HG03521 (cell line): ENCODE results near the gene RPL15.

ENCODE experiments used
- ATAC-seq: cut with Tn5 transposase; IDR thresholded peaks from one replicate; pipeline ENCODE4 v1.9.1; 2021; ENCODE audit warnings: mild to moderate bottlenecking, moderate library complexity; ENCODE audit not compliant: unreplicated experiment

RPL15 gene

DNA sequence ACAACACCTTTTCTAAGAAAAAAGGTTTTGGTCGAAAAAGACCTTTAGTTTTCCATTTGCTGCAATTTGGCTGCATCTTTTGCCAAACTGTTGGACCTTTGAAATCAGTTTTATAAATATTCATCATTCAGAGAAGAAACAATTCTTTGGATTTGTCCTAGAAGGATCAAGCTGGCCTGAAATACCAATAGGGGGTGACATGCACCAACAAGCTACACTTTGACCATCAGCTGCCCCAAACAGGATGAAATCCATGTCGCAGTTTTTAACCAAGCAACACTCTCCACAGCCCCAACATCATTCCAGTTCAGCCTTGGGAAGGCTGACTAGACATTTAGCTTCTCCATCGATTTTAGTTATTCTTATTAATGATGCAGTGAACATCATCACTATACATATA lies 9.8 kb downstream of the RPL15 start:
- no peak for ATAC-seq

DNA sequence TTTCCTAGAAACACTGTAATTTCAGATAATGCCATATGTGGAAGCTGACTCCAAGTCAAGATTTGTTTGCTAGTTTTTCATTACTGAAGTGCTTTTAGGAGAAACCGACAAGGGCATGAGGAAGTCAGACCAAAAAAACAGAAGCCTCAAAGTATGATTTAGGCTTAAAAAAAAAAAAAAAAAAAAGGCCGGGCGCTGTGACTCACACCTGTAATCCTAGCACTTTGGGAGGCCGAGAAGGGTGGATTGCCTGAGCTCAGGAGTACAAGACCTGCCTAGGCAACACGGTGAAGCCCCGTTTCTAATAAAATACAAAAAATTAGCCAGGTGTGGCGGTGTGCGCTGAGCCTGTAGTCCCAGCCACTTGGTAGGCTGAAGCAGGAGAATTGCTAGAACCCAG lies 11.6 kb downstream of the RPL15 start:
- no peak for ATAC-seq

DNA sequence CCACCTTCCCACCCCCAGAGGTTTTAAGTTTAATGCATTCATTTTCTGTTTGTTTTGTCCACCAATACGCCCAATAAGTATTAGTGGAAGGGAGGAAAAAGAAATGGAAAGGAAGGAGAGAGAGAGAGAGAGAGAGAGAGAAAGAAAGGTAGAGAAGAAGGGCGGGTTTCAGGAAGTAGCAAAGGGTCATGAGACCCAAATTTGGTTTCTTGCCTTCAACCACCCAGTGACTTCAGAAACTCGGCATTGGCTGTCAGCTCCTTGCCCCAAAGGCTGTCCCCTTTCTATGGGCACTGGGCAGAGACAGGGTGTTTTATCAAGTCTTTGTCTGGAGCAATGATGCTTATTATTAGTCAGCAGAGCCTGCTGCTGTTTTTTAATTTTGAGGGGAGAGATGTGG lies 14.7 kb downstream of the RPL15 start:
- no peak for ATAC-seq

DNA sequence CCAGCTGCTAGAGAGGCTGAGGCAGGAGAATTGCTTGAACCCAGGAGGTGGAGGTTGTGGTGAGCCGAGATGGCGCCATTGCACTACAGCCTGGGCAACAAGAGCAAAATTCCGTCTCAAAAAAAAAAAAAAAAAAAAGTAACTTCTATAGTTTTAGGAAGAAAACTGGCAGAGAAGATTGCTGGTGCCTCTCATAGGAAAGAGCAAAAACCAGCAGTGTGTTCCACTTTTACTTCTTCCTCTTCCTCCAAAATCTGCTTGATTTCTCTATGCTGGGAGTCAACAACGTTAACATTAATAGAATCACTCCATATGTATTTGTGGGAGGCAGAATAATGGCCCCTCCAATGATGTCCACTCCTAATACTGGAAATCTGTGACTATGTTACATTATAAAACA lies 15.6 kb downstream of the RPL15 start:
- ATAC-seq = no peak

DNA sequence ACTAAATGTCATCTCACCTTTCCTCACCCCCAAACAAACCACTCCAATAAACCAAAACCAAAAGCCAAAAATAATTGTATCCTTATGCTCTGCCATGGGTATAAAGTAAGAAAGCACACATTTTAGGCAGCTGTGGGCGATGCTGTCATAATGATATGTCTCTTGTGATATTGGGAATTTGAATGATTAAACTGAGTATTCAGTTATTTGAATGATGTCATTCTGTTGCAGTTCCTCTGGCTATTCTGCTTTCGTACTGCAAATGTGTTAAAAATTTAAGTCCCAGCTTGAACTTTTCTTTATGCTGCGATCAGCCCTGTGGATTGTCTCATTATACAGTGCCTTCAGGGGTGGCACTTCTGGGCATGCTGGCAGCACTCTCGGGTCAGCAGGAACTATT lies 17.3 kb downstream of the RPL15 start:
- no peak for ATAC-seq

DNA sequence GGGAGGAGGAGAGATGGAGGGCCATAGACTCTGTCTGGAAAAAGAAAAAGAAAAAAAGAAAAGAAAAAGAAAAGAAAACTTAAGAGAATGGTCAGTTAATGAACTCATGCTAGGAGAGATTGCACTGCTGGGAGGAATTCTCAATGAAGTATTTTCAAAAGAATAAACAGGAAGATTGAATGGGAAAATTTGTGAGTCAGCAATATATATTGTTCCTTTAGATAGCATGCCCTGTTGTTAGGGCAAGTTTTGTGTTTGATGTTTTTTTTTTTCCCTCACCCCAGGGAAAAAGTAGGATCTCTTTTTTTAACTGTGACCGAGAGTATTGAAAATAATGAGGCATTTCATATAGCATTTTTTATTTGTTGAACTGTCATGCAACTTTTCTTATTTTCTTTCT lies 20.4 kb downstream of the RPL15 start:
- no peak for ATAC-seq

DNA sequence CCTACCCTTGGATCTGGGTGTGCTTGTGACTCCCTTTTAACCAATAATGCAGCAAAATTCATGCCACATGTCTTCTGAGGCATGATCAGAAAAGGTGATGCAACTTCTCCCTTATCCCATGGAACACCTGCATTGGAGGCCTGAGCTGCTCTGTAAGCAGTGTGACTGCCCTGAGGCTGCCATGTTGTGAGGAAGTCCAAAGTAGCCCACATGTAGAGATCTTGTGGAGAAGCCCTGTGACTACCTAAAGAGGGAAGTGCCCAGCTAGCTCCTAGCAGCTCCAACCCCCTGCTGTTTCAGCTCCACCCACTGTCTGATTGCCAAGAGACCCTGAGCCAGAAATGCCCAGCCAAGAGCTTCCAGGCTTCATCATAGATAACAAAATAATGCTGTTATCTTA lies 21.8 kb downstream of the RPL15 start:
- ATAC-seq = no peak

DNA sequence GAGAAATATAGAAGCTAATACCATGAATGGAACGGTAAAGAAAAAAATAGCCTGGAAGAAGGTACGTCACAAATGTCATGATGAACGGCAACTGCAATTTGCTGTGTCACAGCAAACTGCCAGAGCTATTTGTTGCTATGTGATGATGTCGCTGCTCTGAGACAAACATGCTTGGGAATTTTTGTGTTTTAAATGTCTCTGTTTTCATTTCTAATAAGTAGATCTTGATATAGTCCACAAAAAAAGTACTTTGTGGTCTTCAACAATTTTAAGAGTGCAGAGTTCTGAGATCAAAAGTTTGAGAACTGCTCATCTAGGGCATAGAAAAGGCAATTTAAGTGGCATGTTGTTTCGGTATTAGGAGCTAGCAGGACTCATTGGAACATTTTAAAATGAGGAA lies 23.8 kb downstream of the RPL15 start:
- ATAC-seq = no peak

DNA sequence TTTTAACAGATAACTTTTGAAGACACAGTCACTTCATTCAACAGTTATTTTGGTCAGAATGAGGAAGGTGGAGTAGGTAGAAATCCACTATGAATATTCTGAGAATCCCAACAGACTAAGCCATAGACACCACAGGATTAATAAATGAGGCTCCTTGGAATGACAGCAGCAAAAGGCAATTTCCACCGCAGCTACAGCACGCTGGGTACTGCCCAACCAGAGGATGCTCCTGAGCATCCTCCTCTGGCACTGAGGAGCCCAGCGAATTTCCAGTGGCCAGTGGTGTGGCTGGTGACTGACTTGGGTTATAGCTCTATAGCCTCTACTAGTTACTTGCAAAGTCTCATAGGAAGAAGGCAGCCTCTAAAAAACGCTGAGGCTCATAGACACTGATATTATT lies 24.5 kb downstream of the RPL15 start:
- ATAC-seq = no peak

DNA sequence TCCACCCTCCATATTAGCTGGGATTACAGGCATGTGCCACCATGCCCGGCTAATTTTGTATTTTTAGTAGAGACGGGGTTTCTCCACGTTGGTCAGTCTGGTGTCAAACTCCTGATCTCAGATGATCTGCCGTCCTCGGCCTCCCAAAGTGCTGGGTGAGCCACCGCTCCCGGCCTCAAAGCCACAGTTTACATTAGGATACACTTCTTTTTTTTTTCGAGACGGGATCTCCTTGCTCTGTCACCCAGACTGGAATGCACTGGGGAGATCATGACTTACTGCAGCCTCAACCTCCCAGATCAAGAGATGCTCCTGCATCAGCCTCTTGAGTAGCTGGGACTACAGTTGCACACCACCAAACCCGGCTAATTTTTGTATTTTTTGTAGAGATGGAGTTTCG lies 25.6 kb downstream of the RPL15 start:
- no peak for ATAC-seq

DNA sequence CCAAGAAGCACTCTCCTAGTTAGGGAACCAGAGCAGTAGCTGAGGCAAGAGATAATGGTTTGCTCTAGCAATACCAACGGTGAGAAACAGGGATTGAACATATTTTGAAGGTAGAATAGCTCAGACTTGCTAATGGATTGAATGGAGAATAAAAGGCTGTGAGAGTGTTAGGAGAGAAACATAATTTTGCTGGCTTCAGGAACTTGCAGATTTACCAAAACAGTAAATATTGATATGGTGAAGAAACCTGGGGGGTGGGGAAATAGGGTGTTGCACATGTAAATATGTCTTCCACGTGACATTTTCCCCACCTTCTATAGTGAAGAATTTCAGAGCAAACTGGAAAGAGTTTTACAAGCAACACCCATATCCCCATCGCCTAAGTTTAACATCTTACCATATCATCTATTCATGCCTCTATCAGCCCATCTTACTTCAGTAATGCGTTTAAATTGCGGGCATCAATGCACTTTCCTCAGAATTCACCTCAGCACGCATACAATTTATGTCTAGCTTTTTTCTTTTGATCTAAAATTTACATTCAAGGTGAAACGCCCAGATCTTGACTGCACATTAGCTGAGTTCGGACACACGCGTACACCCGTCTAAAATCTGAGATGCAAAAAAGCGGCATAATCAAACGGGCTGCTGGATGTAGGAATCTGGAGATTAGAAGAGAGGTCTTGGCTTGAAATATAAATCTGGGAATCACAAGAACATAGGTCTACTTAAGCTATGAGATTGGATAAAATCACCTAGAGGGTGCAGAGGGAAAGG lies 27.3 kb downstream of the RPL15 start:
- no peak for ATAC-seq

DNA sequence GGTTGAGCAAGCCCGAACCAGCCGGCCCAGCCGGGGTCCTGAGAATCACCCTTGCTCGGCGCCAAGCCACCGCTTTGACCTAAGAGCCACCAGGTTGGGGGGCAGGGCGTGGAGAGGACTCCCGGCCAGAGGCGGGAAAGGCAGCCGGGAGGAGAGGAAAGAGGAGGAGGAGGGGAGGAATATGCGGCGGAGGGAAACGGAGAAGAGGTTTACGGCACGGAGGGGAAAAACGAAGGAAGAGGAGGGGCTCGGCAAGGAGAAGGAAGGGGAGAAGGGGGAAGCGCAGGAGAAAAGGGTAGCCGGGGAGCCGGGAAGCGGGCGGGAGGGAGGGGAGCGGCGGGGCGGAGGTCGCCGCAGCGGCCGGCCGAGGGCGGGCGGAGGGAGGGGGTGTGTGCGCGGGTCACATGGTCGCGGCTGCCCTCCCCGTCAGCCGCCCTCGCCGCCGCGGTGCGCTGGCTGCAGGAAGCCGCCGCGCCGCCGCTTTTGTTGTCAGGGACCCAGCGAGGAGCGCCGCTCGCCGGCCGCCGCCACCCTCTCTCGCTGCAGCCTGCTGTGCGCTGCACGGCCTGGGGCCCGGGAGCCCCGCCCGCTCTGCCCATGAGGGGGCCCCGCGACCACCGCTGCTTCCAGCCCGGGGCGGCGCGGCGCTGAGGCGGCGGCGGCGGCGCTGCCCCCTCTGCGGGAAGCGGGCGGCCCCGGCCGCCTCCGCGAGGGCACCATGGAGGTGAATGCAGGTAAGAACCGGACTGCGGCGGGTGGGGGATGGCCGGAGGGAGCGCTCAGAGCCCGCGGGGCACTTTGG lies 28.1 kb downstream of the RPL15 start, which contains the start of gene NR1D2:
Gene NR1D2 (plus strand): TSS at position 426 of the 802 bp plus-strand sequence. CDS start 293 bp downstream, at position 719.
- peak; percentile 52 for ATAC-seq

DNA sequence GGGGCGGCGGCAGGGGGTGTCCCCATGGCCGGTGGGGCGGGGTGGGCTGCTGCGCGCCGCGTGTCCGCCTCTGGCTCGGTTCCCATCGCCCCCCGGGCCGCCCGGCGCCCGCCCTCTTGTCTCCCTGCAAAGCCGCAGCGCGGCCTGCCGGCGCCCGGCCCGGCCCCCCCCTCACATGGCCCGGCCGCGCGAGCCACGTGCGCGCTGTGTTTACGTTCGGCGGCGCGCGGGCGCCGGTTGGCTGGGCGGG lies 28.7 kb downstream of the RPL15 start:
- no peak for ATAC-seq

DNA sequence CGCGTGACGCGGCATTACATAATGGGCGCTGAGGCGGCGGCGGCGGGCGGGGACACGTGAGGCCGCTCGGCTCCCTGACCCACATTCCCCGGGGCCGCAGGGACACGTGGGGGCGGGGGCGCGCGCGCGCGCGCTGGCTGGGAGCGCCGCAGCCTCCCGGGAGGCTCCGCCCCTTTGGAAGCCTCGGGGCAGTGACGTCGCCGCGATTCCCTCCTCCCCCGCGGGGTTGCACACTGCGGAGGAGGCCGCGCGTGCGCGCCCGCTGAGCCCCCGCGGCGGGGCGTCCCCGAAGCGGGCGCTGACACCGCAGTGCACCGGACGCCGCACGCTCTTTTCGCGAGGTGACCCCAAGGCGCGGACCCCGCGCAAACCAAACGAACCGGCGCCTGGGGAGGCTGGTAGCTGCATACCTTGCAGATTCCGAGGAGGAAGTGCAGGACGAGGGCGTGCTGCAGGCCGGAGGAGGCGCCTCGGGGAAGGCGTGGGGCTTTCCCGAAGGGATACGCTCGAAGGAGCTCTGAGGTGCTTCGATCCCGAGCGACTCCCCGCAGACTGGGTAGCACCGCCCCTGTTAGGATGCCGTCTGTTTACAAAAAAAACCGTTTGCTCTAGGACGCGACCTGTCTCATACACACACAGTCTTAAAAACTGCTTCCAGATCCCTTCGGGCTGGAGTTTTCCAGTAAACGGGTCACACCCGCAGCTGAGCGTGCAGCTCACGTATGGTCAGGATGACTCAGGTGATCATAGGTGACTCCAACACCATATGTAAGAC lies 29.2 kb downstream of the RPL15 start:
- ATAC-seq = peak; percentile 76

DNA sequence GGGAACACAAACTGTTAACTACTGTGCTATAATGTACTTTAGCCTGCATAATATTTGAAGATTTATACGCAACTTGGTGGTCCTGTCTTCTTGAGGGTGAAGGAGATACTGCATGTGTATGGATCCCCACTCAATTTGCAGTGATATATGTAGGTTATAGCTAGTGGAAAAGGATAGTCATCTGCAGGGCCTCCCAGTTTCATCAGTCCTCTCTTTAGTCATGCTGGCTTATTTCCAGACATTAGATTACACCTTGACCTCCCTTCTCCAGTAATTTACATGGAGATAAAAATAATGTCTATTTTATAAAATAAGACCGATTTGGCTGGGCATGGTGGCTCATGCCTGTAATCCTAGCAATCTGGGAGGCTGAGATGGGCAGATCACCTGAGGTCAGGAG lies 31.8 kb downstream of the RPL15 start:
- ATAC-seq = no peak

DNA sequence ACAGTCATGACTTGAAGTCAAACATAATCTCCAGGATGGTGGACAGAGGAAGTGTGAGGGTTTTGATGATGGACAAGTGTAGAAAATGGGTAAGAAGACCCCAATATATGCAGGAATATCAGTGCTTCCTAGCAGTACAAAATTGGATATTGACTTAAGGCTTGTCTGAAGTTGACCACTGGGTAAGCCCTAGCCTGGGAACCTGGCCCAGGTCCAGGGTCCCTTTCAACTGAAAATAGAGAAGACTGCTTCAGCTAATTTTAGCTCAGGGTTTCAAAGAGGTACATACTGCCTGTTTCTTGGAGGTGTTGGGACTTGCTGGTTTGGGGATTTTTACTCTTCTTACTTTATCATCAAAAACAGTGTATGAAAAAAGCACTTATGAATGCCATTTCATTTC lies 32.9 kb downstream of the RPL15 start:
- ATAC-seq = no peak

DNA sequence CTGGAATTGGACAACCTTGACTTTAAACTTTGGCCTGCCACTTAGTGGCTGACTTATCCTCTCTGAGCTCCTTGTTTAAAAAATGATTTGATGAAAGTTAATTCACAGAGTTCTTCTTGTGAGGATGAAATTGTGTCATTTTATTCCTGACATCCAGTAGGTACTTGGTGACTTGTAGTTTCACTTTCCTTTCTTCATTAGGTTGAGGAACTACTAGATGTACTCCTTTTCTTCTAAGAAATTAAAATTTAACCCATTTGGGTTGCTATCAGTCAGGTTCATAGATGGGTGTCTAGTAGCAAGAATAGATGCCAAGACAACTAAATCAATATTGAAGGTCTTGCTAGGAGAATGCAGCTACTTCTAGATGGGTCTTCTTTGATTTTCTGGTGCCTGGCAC lies 33.4 kb downstream of the RPL15 start:
- ATAC-seq = peak; percentile 21

DNA sequence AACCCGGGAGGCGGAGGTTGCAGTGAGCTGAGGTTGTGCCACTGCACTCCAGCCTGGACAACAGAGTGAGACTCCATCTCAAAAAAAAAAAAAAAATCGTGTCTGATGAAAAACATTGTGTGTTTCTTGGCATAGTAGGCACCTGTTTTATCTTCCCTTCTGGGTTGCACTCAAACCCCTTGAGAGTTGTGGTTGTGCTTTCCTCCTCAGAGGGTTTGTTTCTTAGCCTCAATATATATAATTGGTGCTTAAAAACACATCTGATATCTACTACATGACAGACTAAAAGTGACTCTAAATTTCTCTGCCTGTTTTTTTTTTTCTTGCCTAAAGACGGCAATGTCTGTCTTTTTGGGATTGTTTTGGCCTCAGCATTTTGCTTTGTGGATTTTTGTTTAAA lies 35.7 kb downstream of the RPL15 start:
- peak; percentile 39 for ATAC-seq

DNA sequence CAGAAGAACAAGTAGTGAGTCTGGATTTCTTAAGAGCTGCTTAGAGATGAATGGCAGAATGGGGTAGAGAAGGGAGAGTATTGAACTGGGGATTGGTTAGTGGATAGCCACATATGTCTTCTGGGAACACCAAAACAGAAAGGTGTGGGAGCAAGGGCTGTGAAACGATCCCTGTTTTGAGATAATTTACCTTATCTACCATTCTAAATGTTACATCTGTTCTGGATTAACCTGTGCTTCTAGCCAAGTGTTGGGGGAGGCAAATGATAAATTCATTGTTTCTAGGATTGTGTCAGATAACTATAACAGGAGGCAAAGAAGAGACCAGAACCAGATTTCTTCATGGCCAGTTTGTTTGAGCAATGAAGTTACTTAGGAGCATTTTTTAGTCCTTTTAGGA lies 36.6 kb downstream of the RPL15 start:
- ATAC-seq = no peak

DNA sequence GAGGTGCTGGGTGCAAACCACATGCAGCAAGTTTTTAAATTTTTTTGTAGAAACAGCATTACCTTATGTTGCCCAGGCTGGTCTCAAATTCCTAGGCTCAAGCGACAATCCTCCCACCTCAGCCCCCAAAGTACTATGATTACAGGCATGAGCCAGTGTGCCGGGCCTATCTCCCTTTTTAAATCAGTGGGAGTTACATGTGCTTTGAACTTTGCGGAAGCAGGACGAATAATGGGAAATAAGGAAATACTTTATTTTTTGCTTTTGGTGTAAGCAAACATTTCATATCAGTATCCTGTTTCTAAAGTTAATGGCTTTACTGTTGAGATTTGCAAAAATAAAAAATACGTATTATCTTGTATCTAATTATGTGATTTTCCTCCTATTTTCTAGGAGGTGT lies 37.2 kb downstream of the RPL15 start:
- no peak for ATAC-seq

DNA sequence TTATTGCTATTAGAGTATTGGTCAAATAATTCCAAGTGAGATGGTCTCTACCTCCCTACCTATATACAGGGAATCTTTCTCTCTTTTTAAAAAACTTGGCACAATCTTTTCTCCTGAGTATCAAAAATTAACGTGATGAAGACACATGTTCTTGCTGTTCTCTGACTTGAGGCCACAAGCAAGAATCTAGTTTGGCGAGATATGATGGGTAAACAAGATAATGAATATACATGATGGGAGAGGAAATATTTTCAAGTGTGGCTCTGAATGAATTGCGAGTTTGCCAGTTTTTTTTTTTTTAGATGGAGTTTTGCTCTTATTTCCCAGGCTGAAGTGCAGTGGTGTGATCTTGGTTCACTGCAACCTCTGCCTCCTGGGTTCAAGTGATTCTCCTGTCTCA lies 39.8 kb downstream of the RPL15 start:
- ATAC-seq = no peak
